HG03196 (cell line): ENCODE measurements around the gene ACADM.
"Not testable (repeated sequence)": the region's sequence is repeated elsewhere in the genome, so short reads cannot be mapped to it uniquely, and the experiment has no call there.

Experiments used
- ATAC-seq: cut with Tn5 transposase; IDR thresholded peaks from one replicate; pipeline ENCODE4 v1.9.1; 2021; ENCODE audit not compliant: unreplicated experiment

Gene ACADM

DNA sequence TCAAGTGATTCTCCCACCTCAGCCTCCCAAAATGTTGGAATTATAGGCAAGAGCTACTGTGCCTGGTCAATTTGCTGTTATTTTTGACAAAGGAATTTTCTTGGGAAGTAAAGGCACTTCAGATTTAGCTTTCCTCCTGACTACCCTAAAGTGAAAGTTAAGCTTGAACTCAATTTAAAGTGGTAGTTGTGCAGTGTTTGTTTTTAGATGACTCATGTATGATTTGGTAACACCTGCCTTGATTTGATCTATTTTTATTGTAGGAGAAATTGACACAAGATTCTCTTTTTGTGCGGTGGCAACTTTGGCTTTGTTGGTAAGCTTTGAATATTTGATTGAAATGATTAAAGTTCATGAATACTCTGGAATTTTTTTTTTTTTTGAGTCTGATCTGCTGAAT lies 66.5 kb downstream of the ACADM start:
- ATAC-seq: no peak

DNA sequence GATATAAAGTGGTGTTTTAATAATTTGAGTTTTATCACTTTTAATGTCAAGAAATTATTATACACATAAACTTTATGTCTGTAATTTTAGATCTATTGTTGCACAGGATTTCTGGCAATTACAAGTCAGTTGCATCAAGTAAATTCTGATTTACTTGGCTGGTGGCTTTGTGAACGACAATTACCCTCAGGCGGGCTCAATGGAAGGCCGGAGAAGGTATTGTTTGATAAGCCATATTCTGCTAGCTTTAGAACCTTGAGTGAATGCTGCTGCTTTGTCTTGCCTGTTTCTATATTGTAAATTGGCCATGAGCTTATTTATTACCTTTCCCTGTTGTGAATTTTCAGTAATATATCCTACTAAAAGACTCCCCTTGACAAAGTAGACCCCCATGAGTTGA lies 67.6 kb downstream of the ACADM start:
- no peak for ATAC-seq

DNA sequence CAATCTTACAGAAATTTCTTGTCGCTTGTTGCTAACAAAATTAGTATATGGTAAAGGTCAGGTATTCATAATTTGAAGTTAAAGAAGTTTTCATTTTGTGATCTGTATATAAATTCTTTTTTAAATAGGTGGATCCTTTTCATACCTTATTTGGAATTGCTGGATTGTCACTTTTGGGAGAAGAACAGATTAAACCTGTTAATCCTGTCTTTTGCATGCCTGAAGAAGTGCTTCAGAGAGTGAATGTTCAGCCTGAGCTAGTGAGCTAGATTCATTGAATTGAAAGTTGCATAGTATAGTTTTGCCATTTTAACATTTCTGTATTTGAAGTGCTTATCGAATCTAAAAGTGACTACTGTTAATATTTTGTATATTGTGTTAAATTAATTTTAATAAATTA lies 69.9 kb downstream of the ACADM start:
- no peak for ATAC-seq

DNA sequence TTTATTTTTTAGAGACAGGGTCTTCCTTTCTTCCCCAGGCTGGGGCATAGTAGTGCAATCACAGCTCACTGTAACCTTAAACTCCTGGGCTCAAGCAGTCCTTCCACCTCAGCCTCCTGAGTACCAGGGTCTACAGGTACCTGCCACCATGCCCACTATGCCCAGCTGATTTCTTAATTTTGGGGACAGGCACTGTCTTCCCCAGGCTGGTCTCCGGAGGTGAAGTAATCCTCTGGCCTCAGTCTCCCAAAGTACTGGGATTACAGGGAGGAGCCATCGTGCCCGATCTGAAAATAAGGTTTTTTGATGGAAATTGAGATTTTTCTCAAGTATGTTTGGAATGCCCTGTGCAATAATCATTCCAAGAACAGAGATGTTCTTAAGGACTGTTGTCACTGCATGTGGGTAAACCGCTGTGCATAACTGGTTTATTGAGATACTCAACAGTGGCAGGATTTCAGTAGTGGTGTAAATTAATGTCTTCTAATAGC lies 71.2 kb downstream of the ACADM start:
- no peak for ATAC-seq

DNA sequence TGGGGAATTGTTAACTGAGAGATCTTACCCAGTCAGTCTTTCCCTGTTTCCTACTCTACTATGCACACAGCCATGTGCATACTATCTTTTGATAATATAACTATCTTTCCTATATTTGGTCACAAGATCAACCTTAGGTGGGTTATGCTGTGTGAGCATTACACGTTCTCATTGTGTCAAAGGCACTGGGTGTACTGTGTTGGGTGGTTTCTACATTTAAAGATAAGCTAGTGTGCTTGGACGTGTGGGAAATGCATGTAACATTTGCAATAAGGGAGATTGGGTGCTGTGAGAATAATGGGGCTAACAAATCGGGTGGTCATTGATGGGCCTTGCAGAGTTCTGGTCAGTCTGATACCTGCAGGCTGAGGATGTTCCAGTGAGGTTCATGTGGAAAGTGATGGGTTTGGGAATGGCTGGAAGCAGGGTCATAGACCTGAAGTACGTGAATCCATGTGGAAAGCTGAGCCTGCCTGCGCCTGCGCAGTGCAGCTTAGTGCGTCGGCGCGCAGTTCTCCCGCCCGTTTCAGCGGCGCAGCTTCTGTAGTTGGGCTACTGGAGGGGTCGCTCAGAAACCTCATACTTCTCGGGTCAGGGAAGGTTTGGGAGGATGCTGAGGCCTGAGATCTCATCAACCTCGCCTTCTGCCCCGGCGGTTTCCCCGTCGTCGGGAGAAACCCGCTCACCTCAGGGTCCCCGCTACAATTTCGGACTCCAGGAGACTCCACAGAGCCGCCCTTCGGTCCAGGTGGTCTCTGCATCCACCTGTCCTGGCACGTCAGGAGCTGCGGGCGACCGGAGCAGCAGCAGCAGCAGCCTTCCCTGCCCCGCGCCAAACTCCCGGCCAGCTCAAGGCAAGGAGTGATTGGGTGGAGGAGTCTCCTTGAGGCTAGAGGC lies 72.1 kb downstream of the ACADM start, which contains the start of gene MSH4:
Gene MSH4, plus strand, starts transcription at position 507 of the 897 bp plus-strand sequence. Its CDS starts 104 bp downstream, at position 611.
- no peak for ATAC-seq

DNA sequence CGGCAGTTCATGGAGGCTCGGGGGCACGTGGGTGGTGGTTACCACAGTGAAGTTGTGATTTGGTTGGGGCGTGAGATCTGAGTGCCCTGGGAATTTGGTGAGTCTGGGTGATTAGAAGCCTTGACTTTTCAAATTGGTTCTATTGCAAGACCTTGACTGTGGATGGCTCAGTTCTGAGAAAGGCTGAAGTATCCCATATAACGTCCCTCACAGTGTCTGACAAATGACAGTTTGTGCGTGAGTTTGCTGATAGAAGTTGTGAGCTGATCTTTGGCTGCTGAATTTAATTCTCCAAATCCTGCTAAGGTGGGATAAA lies 72.7 kb downstream of the ACADM start:
- no peak for ATAC-seq

DNA sequence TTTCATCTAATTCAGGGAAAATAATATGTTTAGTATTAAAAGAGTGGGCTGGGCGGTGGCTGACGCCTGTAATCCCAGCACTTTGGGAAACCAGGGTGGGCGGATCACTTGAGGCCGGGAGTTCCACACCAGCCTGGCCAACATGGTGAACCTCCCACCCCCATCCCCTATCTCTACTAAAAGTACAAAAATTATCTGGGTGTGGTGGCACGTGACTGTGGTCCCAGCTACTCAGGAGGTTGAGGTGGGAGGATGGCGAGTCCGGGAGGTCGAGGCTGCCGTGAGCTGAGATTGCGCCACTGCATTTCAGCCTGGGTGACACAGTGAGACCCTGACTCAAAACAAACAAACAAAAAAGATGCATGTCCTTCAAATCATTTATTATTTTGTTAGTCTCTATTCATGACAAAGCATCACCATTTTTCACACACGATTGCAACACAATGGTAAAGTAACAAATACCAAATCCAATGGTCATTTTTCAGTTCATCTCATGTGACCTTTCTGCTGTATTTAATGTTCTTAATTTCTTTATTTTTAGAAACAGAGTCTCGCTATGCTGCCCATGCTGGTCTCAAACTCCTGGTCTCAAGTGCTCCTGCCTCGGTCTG lies 73.2 kb downstream of the ACADM start:
- no peak for ATAC-seq

DNA sequence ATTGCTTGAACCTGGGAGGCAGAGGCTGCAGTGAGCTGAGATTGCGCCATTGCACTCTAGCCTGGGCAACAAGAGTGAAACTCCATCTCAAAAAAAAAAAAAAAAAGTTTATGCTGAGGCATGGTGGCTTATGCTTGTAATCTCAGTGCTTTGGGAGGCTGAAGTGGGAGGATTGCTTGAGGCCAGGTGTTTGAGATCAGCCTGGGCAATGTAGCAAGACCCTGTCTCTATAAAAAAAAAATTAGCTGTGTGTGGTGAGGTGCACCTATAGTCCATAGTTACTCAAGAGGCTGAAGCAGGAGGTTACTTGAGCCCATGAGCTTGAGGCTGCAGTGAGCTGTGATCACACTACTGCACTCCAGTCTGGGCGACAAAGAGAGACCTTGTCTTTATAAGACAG lies 77.0 kb downstream of the ACADM start:
- not testable (repeated sequence) for ATAC-seq

DNA sequence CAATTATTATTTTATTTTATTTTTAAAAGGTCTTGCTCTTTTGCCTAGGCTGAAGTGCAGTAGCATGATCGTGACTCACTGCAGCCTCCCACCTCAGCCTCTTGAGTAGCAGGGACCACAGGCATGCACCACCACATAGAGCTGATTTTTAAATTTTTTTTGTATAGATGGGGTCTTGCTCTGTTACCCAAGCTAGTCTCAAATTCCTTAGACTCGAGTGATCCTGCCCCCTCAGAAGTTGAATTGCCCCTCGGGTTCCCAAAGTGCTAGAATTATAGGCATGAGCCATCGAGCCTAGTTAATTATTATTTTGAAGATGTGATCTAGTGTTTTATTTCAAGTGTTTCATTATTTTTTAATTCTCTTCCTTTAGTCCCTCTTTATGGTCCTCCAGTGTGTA lies 84.4 kb downstream of the ACADM start:
- no peak for ATAC-seq

DNA sequence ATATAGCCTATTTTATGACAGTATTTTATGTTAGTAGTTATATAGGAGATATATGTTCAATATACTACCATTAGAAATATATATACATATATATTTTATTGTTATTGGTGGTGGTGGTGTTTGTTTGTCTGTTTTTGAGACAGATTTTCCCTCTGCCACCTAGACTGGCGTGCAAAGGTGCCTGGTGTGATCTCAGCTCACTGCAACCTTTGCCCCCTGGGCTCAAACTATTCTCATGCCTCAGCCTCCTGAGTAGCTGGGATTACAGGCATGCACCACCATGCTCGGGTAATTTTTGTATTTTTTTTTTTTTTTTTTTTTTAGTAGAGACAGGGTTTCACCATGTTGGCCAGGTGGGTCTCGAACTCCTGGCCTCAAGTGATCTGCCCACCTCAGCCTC lies 85.6 kb downstream of the ACADM start:
- ATAC-seq: not testable (repeated sequence)

DNA sequence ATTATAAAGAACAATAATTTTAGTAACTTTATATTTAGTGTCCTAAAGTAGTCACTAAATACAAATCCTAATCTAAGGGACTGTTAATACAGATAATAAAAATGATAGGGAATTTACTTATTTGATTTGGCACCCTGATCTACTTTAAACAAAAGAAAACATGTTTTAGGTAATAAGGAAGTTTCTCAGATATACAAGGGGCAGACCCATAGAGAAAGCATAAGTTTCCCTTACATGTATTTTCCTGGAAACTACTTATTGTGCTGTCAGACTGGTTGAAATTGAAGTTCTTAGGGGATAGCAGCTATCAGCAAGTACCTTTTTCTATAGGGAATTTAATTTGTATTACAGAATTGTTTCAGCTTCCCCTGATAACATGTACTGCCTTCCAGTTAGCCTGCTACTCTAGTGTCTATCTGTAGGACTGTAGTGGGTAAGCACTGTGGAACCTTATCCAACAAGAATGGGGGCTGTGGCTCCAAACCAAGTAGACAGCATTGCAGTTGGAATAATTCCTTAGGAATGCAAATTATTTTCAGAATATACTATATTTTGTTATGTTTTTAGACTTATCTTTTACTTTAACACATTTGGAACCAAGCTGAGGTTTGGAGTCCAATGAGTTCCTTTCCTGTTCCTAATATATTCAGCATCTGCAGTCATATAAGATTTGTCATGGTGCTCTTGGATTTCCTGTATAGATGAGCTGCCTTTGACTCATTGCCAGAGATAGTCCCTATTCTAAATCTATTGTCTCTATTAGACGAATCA lies 86.9 kb downstream of the ACADM start:
- ATAC-seq: no peak

DNA sequence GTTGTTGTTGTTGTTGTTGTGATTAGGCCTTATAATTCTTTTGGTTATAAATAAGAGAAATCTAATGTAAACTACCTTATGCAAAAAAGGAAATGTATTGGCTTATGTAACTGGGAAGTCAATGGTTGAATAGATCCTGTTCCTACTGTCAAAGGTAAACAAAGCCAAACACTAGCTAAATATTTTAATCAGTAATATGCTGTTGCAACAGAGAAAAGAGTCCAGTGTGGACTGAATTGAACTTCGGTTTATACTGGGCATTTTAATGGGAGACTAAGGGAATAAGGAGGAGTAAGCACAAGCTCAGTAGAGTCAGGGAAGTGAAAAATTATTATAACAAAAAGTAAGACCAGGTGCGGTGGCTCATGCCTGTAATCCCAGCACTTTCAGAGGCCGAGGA lies 87.6 kb downstream of the ACADM start:
- ATAC-seq: no peak
